ENCODE measurements around the gene JAML.

Gene JAML, protein sequence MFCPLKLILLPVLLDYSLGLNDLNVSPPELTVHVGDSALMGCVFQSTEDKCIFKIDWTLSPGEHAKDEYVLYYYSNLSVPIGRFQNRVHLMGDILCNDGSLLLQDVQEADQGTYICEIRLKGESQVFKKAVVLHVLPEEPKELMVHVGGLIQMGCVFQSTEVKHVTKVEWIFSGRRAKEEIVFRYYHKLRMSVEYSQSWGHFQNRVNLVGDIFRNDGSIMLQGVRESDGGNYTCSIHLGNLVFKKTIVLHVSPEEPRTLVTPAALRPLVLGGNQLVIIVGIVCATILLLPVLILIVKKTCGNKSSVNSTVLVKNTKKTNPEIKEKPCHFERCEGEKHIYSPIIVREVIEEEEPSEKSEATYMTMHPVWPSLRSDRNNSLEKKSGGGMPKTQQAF

DNA sequence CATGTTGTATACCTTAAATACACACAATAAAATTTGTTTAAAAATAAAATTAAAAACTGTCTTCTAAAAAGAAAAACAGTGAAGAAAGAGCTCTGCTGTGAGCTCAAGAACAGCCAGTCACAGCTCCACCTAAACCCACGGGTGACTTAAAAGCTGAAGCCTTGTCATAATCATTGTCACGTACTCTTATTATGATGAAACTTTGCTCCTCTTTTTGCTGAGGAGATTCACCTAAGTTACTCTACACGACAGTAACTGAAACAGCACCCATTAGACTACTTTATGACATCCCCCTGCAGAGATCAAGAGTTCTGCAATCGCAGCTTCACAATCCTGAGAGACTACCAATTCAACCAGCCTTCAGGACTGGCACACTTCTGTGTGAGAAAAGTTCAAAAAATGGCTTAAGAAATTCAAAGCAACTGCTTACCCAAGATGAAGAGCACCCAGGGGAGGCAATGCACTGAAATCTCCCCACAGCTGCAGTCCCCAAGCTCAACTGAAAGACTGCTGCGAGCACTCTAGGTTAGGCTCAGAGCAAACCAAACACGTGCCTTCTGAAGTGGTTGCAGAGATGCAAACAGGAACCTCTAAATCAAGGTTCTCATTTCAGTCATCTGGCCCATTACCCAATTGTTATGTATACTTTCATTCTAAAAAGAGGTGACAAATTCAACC, at the start of gene JAML:
TSS of gene JAML (minus strand) at position 501 of the 678 bp plus-strand sequence. CDS start 10,145 bp downstream, outside the sequence.
- DNase-seq: peak; percentile 73

DNA sequence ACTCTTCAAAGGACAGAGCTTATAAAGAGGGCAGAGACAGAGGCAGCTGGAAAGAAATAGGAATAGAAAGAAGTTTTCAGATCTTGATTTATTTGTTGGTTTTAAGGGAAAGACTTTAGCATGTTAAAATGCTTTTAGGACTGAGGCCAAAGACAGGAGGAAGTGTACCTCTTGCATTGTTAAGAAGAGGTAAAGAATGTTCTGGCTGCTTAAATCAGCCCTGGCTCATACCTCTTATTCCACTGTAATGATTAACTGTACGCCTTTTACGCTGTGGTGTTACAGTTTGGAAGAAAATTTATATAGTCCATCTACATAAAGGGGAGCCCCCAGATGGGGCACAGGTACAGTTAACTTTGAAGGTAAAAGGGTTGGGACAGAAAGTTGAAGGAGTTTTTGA, 49.4 kb upstream of the JAML start:
- no peak for DNase-seq

DNA sequence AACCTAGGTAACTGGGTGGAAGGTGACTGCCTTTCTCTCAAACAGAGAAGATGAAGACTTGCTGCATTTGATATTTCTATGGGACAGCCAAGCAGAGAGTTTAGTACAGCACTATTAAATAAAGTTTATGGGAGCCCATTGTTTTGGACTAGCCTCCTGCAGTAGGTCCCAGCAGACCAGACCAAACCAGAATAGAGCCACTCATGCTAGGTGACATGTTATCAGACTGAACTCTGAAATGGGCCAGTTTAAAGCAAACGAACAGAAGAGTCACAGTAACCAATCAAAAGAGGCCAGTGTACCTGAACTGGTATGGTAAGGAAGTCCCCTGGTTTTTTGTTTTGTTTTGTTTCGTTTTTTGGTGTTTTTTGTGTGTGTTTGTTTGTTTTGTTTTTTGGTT, 47.2 kb upstream of the JAML start:
- DNase-seq: no peak

DNA sequence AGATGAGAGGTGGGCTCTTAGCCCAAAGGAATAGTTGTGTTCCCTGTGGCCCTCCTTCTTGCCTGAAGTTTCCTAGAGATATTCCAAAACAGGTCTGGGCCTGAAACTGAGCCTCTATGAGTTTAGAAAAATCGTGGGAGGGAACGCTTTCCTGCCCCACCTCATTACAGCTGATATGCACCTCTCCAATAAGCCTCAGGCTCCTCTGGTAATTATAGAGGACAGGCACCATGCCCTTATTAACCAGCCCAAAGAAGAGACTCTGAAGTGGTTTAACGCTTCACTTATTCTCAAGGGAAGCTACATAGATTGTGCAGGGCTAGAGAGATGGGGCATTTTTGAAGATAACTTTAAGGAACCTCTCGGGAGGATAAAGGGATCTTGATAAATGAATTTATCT, 42.7 kb upstream of the JAML start:
- DNase-seq: no peak

DNA sequence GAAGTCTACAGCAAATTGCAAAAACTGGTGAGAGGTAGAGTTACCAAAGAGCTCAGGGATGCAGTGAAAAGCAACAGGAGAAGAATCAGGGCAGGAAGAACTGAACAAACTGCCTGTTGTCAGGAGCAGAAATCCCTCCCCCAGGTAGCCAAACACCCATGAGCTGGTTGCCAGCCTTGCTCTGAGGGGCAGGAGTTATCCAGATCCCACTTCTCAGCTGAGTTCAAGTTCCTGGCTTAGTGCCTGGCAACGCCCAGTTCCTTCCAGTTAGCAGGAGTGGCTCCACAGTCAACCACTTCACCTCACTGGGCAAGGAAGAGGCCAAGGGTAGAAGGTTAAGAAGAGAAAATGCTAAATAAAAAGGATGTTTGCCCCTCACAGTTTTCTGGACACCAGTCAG, 41.1 kb upstream of the JAML start:
- no peak for DNase-seq

DNA sequence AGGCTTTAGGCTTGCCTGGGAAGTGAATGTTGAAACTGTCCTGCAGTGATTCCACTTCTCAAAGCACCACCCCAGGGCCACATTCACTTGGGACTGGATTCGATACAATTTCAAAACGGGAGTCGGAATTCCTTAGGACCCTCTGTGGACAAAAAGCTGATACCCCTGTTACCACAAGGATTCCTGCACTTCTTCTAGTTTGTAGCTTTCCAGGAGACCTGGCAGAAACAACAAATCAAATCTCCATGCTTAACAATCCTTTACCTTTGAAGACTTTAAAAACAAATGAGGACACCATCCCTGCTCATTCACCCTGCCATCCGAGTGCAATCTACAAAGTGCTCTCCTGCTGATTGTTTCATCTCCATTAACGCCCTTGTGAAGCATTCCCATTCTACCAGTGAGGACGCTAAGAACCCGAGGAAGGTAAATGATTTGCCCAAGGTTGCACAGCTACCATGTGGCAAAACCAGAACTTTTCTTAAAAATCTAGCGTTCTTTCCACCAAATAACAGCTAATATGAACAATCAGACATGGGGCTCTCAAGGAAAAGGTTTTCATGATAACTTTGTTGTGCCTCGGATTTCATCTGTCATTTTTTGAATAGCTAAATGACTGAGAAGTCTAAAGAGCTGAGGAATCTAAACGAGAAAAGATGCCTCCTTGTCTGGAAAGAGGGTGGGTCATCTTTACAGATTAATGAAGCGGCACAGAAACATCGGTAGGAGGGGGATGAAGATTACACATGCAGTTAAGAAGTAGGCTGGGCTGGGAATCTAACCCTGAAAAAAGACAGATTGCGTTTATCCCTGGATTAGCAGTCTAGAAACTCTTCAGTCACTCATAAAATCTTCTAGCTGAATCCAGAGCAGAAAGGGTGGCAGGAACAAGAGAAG, 40.0 kb upstream of the JAML start:
- DNase-seq: no peak

DNA sequence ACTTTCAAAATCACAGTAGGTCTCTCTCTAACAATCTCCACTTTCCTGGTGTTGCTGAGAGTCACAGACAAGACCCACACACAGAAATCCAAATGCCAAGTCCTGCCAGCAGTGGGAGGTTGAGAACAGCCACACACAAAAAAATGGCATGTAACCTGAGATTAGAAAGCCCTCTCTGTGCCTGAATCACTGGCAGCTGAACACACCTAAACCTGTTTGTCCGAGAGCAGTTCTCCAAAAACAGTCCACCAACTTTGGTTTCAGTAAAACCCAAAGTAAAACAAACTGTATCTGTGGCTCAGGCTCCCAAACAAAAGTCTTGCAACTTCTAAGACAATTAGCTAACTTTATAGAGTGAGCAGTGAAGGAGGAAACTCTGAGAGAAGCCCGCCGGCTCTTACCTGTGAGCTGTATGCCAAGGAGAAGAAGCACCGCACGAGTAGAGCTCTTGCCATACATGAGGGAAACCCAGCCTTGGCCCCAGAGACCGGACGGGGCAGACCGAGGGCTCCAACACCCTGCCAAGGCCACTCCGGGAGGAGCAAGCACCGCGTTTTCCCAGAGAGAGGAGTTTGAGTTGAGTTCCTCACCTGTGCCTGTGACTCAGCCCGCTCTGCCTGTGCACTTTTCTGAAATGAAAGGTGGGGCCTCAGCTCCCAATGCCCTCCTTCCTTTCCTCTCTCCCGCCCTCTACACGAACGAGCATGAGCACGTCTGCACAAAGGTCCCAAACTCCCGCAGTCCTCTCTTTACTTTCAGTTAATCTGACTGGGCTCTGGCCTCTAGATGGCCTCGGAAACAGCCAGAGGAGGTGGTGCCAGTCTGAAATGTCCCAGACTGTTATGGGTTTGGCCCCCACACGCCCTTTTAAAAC, 39.1 kb upstream of the JAML start, which contains the start of gene MPZL2:
TSS of gene MPZL2 (minus strand) at position 603 of the 874 bp plus-strand sequence. CDS start at position 459, 144 bp downstream.
- no peak for DNase-seq

DNA sequence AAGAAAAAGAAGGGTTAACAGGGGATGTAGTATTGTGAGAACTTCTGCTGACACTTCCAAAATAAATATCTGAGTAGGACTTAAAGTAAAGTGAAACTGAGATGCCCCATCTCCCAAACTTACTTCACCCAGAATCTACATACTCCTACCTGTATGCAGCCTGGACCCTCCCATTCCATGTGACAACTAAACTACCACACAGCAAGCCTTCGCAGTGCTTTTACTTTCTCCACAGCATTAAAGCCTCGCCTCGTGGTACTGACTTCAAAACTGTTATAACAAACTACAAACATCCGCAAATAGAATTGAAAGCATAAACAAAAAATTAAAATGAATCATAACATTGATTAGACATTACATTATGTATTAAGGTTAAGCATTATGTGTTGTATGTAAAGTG, 38.3 kb upstream of the JAML start:
- DNase-seq: no peak

DNA sequence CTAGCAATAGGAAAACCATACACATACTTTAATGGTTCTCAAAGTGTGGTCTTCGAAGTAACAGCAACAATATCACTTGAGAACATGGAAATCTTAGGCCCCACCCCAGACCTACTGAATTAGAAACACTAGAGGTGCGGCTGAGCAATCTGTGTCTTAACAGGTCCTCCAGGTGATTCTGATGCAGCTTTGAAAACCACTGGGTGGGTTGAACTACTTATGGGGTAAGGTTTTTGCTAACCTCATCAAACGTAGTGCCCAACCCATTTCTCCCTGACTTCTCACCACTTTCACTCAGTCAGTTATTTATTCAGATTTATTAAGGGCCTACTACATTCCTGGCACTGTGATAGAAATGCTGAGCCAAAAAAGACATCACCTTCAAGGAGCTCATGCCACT, 35.5 kb upstream of the JAML start:
- no peak for DNase-seq

DNA sequence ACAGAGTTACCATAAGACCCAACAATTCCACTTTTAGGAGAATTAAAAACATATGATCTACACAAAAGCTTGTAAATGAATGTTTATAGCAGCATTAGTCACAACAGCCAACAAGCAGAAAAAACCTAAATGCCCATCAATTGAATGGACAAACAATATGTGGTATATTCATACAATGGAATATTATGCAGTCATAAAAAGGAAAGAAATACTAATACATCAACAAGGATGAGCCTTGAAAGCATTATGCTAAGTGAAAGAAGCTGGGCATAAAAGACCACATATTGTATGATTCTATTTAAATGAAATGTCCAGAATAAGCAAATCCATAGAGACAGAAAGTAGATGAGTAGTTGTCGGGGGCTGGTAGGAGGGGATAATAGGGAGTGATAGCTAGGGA, 34.3 kb upstream of the JAML start:
- DNase-seq: no peak

DNA sequence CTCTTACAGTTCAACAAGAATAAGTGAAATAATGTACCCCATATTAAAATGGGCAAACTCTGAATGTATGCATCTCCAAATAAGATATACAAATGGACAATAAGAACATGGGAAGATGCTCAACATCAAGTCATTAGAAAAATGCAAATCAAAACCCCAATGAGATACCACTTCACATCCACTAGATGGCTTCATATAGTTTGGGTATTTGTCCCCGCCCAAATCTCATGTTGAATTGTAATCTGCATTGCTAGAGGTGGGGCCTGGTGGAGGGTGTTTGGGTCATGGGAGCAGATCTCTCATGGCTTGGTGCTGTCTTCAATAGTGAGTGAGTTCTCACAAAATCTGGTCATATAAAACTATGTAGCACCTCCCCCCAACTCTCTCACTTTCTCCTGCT, 33.6 kb upstream of the JAML start:
- no peak for DNase-seq

DNA sequence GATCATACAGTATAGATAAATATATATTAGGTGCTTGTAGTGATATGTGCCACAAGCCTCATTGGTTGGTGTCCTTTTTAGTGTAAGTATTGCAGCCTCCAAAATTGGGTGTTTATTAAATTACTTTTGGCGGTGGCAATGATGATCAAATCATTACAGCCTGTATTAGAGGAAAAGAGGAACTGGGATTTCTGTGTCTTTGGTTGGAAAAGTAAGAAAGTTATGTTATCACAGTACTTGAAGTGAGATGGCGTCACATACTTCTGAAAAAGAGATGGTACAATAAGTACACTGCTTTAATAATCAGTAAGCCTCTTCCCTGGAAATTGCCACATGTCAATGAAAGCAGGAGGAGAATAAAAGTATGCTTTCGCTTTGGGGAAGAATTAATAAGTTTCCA, 27.9 kb upstream of the JAML start:
- DNase-seq: no peak

DNA sequence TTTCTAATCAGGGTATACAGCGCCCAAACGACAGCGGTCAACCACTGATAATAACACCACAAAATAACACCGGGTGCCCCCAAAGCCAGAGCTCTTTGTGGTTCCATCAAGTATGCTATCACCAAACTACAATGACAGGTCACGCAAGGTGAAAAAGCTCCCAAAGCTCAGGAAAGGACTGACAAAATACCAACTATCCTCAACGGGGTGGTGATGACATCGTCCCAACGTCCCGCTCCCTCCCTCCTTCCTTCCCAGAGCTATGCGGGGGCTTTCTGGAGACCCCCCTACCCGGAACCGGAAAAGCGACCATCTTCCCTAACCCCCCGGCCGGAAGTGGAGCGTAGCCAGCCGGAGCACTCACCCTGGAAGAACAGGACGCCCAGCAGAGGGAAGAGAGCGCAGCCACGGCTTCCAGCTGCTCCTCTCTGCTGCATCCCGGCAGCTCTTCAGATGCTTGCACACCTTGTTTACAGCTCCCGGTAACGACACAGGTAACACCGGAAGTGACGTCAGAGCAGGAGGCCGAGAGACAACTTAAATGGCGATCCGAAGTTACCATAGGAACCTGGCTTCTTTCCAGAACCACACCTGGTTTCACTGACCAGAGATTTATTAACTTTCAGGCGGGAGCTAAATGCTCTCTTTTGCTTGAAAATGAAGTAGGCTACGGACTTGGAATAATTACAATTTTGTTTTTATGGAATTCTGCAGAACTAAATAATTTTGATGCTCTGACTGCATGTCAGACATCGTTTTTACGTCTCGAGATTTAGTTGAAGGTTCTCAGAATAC, 27.2 kb upstream of the JAML start, which contains the start of gene MPZL3:
TSS of gene MPZL3 (minus strand) at position 508 of the 795 bp plus-strand sequence. CDS start at position 437, 71 bp downstream.
- DNase-seq: peak; percentile 90

DNA sequence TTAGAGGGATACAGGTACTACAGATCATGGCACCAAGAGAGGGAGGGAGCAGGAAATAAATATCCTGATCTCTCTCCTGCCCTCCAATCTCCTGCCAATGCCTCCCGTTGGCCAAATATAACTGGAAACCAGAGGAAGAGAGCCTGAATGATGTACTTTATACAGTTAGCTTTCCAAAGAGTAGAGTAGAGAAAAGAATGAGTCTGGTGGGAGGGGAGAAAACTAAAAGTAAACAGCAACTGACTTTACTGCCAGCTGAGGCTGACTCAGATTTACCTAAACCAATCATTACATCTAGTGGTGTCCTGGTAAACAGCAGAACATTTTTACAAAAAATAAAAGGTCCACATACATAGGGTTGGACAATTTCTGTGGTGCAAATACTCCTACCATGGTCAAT, 22.2 kb upstream of the JAML start:
- no peak for DNase-seq

DNA sequence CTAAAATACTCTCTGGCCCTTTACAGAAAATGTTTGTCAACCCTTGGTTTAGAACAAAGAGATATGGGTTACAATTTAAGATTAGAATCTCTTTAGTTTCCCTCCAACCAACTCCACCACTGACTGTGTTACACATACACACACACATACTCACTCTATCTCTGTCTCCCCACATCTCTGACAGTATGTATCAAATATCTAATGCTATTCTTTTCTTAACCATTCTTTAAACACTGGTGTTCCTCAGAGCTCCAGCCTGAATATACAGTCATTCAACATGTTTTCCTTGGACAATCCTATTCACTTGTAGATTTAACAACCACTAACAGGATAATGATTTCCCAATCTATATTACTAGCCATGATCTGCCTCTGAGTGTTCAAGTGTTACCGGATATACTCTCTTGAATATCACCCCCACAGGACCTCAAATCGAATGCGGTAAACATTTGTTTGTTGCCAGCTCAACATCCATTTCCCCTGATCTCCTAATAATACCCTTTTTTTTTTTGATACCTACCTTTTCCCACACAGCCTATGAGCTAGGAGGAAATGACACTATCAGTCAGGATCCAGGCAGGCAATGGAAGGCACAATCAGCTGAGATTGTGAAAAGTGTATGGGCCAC, 21.2 kb upstream of the JAML start:
- no peak for DNase-seq

DNA sequence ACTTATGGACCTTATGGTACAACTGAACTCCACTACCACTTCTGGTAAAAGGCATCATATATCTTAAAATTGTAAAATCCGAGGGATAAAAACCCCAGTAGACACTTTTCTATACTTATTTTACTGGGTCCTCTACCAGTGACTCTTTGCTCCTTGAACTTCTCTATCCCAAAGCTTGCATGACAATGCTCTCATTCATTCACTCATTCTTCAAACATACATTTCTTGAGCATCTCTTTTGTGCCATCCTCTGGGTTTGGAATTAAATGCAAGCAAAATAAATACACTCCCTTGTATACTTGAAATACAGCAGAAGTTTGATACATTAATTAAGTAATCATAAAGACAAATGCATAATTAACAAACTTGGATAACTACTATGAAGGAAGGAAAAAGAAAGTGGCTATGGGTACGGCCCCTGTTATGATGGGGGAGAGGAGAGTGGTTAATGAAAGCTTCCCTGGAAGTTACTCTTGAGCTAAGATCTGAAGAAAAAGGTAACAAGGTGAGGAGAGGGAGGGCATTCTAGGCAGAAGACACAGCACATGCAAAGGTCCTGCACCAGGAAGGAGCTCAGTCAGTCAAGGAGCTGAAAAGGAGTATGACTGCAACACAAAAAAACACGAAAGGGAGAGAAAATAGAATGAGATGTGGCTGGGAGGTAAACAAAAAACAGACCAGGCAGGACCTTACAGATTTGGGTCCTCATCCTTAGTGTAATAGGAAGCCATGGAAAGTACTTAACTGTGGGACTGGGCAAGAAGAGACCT, 19.4 kb upstream of the JAML start:
- DNase-seq: no peak

DNA sequence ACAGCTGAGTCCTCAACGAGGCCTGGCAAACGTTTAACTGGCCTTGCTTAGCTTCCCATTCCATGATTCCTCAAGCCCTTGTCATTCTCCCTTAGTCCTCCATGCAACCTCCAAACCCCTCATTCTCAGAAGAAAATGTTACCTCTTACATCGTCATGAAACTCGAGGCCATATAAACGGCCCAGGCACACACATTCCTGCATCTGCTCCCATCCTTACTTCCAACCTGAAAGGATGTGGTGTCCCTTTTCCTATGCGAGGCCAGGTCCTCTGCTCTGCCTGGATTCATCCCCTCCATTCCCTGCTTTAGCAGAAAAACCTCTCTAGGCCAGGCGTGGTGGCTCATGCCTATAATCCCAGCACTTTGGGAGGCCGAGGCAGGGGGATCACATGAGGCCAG, 18.4 kb upstream of the JAML start:
- DNase-seq: no peak

DNA sequence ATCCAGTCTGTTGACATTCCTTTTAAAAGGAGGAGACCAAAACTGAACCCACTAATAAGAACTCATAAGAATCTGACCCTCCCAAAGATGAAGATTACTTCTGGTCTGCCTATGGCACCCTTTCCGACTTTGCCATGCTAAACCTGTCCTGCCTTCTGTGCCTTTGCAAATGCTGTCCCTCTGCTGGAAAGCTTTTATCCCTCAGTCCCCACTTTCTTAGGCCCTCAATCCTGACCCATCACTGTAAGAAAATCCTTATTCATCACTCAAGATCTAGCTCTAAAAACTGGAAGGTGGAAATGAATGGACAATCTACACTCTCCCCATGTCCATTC, 16.9 kb upstream of the JAML start:
- DNase-seq: no peak

DNA sequence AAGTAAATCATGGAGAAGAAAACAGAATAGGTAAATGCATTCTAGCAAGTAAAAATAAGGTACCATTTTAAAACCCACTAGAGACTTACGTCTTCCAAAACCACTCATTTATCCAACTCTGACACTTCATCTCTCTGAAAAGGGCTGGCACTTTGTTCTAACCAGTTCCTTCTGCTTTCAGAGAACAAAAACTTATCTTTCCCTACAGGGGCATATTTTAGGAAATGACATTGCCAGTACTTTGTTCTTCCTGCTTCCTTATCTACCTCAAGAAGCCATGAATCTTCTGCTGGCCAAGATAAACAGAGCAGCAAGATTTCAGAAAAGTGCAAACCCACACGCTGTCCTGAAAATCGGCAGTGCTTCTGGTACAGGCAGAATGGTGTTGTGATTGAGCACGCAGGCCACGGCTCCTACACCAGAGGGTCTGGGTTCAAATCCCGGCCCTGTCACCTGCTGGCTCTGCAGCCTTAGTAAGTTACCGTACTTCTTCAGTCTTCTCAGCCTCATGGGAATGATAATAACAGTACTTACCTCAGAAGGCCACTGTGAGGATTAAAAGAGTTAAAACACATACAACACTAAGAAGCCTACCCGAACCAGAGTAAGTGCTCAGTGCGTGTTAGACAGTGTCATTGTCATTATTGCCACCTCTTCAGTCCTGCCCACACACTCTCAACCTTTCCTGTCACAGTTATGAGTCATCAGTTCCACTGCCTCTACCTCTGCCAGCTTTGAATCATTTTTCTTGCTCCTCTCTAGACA, 16.4 kb upstream of the JAML start:
- DNase-seq: peak; percentile 78
